Activated T-cell treated with anti-CD3 and anti-CD28 coated beads for 24 hours (primary cell): ENCODE data around the gene ANKRD33.

Source experiments
- DNase-seq: peaks from one replicate; pipeline ENCODE4 v3.0.0-alpha.2; 2020; ENCODE audit warnings: low read depth

ANKRD33 gene

GRCh38 chr12:51905471-51906429 is 17.8 kb downstream of the ANKRD33 start:
- no peak for DNase-seq

- DNase-seq: no peak
Observed at GRCh38 chr12:51906430-51907082, 18.7 kb downstream of the ANKRD33 start.

GRCh38 chr12:51907083-51907855 is 19.4 kb downstream of the ANKRD33 start, which contains the start of gene ACVRL1:
ACVRL1 (plus strand) TSS chr12:51907504; CDS start chr12:51912475, 4,971 bp downstream.
- DNase-seq: no peak

GRCh38 chr12:51907856-51908425 is 20.0 kb downstream of the ANKRD33 start:
- DNase-seq: no peak

- DNase-seq: no peak
Observed at GRCh38 chr12:51908876-51909592, 21.1 kb downstream of the ANKRD33 start.

GRCh38 chr12:51910168-51910567 is 22.3 kb downstream of the ANKRD33 start:
- DNase-seq: no peak

GRCh38 chr12:51910691-51911090 is 22.8 kb downstream of the ANKRD33 start:
- DNase-seq: no peak

- no peak for DNase-seq
Observed at GRCh38 chr12:51911307-51911706, 23.4 kb downstream of the ANKRD33 start.

GRCh38 chr12:51911788-51912711 is 24.1 kb downstream of the ANKRD33 start:
- no peak for DNase-seq

- DNase-seq: no peak
Observed at GRCh38 chr12:51913071-51914033, 25.4 kb downstream of the ANKRD33 start.

- no peak for DNase-seq
Observed at GRCh38 chr12:51914034-51914923, 26.4 kb downstream of the ANKRD33 start.

GRCh38 chr12:51915003-51915625 is 27.2 kb downstream of the ANKRD33 start:
- DNase-seq: no peak

- no peak for DNase-seq
Observed at GRCh38 chr12:51915951-51916350, 28.0 kb downstream of the ANKRD33 start.

- DNase-seq: no peak
Observed at GRCh38 chr12:51917041-51917590, 29.2 kb downstream of the ANKRD33 start.

- no peak for DNase-seq
Observed at GRCh38 chr12:51917746-51918453, 30.0 kb downstream of the ANKRD33 start.

GRCh38 chr12:51920046-51920445 is 32.1 kb downstream of the ANKRD33 start:
- DNase-seq: no peak
